ENCODE data around the gene RPL32.

RPL32 gene

DNA sequence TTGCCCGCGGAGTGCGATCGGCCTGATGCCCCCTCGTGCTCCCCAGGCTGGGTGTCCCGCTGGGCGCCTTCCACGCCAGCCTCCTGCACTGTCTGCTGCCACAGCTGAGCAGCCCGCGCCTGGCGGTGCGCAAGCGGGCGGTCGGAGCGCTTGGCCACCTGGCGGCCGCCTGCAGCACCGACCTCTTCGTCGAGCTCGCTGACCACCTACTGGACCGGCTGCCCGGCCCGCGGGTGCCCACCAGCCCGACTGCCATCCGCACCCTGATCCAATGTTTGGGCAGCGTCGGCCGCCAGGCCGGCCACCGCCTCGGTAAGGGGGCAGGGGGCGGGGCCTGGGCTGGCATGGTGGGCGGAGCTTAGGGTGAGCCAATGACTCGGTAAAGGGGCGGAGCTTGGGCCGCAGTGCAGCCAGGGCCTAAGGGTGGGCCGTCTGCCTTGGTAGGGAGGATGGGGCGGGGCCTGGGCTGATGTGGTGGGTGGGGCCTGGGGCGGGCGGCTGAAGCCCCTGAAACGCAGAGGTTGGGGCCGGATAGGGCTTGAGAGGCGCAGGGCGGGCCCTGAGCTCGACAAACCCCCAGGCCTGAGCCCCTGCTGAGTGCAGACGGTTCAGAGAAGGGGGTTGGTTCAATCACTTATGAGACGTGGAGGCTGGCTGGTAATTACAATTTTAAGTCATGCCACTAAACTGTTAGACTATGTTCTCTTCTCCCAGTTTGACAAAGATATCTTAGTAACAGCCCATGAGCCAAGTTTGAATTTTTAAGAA is 31.2 kb downstream of the RPL32 start:
- Histone ChIP-seq H3K4me2 (peak overlapping the region; percentile 78), H4K20me1 (no peaks in the 10 kb centered on the region), H3K27ac (no peak overlapping the region), H3K36me3 (peaks cover 9% of the 10 kb centered on the region; the same call in 1 of the 2 replicates), H3K9me3 (no peaks in the 10 kb centered on the region), H3K27me3 (no peaks in the 10 kb centered on the region), H3K4me3 (peak overlapping the region; percentile 70), H3K4me1 (peaks cover 14% of the 10 kb centered on the region), H3K9ac (peak overlapping the region; percentile 59; the same call in 1 of the 2 replicates)
- TF ChIP-seq Cebpa-rat (IDR thresholded peaks at IDR 0.05), result no peak

DNA sequence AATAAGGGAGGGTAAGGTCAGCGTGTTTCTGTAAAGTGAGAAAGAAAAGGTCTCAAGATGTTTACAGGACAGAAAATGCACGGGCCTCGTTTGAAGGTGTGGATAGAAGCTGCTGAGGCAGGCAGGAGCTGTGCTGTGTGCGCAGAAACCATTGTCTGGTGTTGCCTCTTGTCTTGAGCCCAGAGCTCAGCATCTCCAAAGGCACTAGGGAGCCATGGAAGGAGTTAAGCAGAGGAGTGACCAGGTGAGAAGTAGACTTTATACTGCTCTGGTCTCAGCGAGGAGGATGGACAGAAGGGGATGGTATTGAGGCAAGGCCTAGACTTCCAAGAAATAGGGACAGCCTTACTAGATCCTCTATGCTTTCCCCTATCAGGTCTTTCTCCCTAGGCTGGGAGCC is 31.9 kb downstream of the RPL32 start:
- Histone ChIP-seq H3K4me3 (no peak overlapping the region; the same call in 1 of the 2 replicates), H3K27me3 (no peaks in the 10 kb centered on the region), H3K4me2 (peak overlapping the region; percentile 78), H3K9me3 (no peaks in the 10 kb centered on the region), H3K4me1 (peaks cover 14% of the 10 kb centered on the region), H3K9ac (no peak overlapping the region; the same call in 1 of the 2 replicates), H3K36me3 (peaks cover 9% of the 10 kb centered on the region; the same call in 1 of the 2 replicates), H3K27ac (no peak overlapping the region), H4K20me1 (no peaks in the 10 kb centered on the region)
- no peak for TF ChIP-seq Cebpa-rat (IDR thresholded peaks at IDR 0.05)

DNA sequence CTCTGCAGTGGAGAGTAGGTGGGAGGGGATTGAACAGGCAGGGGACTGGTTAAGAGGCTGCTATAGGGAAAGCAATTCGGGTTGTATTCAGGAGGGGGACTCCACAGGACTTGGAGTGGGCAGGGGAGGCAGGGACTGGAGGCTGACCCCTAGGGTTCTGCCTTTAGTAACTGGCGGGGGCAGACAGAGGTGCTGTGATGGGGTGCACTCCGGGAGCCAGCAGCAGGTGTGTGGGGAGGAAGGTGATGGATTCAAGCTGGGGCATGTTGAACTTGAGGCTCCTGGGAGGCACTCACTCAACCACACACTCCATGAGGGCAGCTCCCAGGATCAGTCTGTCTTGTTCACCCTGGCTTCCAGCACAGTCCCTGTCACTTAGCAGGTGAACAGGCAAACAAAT is 32.4 kb downstream of the RPL32 start:
- H3K27ac ChIP-seq, result no peak overlapping the region

GRCh38 chr3:12808587-12808986 is 32.8 kb downstream of the RPL32 start:
- no peak overlapping the region for H3K4me3 ChIP-seq
- H3K9ac ChIP-seq, result no peak overlapping the region
- no peaks in the 10 kb centered on the region for H4K20me1 ChIP-seq
- peaks cover 14% of the 10 kb centered on the region for H3K4me1 ChIP-seq
- H3K36me3 ChIP-seq, result peaks cover 13% of the 10 kb centered on the region
- no peak overlapping the region for H3K4me2 ChIP-seq
- no peaks in the 10 kb centered on the region for H3K9me3 ChIP-seq
- H3K27ac ChIP-seq, result no peak overlapping the region
- TF ChIP-seq Cebpa-rat (IDR thresholded peaks at IDR 0.05), result no peak
- no peaks in the 10 kb centered on the region for H3K27me3 ChIP-seq

More for the DNA sequence above, 32.4 kb downstream of the RPL32 start:
- Histone ChIP-seq H3K4me1 (peaks cover 14% of the 10 kb centered on the region), H3K9me3 (no peaks in the 10 kb centered on the region), H3K36me3 (peaks cover 9% of the 10 kb centered on the region; the same call in 1 of the 2 replicates), H3K27me3 (no peaks in the 10 kb centered on the region), H4K20me1 (no peaks in the 10 kb centered on the region), H3K9ac (no peak overlapping the region), H3K4me3 (no peak overlapping the region), H3K4me2 (no peak overlapping the region)
- TF ChIP-seq Cebpa-rat (IDR thresholded peaks at IDR 0.05), result no peak

DNA sequence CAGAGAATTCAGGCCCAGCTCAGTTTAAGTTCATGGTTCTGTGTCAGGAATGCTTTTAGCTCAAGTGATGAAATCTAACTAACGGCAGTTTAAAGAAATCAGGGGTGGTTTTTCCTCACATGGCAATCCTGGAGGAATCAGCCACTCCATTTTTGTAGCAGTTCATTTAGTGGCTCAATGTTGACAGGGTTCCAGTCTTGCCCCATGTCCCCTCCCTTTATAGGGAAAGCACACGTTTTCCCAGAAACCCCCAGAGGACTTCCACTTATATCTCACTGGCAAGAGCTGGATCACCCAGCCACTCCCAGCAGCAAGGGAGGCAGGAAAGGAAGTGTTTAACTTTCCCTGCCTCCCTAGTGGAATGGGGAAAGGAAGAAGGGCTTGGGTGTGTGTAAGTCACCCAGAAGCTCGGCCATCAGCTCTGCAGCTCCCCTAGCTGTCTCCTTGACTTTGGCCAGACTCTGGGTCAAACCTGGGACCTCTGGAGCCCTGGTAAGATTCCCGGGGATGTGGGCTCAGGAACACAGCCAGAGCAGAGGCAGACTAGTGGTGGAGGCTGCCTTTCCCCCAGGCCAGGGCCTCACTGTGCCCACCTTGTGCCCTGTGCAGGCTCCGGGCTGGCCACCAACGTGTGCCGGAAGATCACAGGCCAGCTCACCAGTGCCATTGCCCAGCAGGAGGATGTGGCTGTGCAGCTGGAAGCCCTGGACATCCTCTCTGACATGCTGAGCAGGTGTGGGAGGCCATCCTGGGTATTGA is 33.6 kb downstream of the RPL32 start:
- no peaks in the 10 kb centered on the region for H4K20me1 ChIP-seq
- H3K4me1 ChIP-seq, result peaks cover 14% of the 10 kb centered on the region
- H3K4me2 ChIP-seq, result no peak overlapping the region
- peaks cover 18% of the 10 kb centered on the region for H3K36me3 ChIP-seq
- no peak overlapping the region for H3K27ac ChIP-seq
- TF ChIP-seq Cebpa-rat (IDR thresholded peaks at IDR 0.05), result no peak
- no peaks in the 10 kb centered on the region for H3K9me3 ChIP-seq
- no peak overlapping the region for H3K4me3 ChIP-seq
- no peak overlapping the region for H3K9ac ChIP-seq
- H3K27me3 ChIP-seq, result no peaks in the 10 kb centered on the region

GRCh38 chr3:12807066-12807465 is 34.3 kb downstream of the RPL32 start:
- Histone ChIP-seq H3K27ac (no peak overlapping the region), H3K4me1 (peaks cover 14% of the 10 kb centered on the region), H3K9ac (no peak overlapping the region), H3K4me3 (no peak overlapping the region), H3K27me3 (no peaks in the 10 kb centered on the region), H4K20me1 (no peaks in the 10 kb centered on the region), H3K4me2 (no peak overlapping the region), H3K9me3 (no peaks in the 10 kb centered on the region), H3K36me3 (peaks cover 18% of the 10 kb centered on the region)
- no peak for TF ChIP-seq Cebpa-rat (IDR thresholded peaks at IDR 0.05)

DNA sequence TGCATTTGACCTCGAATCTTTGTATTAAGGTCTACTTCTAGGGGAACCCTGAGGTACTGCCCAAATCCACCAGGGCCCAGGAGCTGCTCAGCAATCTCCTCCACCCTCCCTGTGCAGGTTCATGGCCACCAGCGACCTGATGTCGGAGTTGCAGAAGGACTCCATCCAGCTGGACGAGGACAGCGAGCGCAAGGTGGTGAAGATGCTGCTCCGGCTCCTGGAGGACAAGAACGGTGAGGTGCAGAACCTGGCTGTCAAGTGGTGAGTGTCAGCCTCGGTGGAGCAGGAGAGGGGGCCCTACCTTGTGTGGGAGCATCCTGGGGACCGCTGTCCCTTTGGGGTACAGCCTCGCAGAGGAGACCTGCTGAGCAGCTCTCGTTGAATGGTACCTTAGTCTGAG is 38.0 kb downstream of the RPL32 start:
- Histone ChIP-seq H3K4me1 (peaks cover 3% of the 10 kb centered on the region; the same call in 1 of the 2 replicates), H3K27ac (no peak overlapping the region), H3K36me3 (peaks cover 18% of the 10 kb centered on the region), H3K9ac (no peak overlapping the region), H3K27me3 (no peaks in the 10 kb centered on the region), H3K4me3 (no peak overlapping the region), H4K20me1 (0 out of 2 replicates have a peak, but pooled peaks cover 4% of the 10 kb centered on the region), H3K9me3 (no peaks in the 10 kb centered on the region), H3K4me2 (no peak overlapping the region)
- TF ChIP-seq Cebpa-rat (IDR thresholded peaks at IDR 0.05), result no peak

DNA sequence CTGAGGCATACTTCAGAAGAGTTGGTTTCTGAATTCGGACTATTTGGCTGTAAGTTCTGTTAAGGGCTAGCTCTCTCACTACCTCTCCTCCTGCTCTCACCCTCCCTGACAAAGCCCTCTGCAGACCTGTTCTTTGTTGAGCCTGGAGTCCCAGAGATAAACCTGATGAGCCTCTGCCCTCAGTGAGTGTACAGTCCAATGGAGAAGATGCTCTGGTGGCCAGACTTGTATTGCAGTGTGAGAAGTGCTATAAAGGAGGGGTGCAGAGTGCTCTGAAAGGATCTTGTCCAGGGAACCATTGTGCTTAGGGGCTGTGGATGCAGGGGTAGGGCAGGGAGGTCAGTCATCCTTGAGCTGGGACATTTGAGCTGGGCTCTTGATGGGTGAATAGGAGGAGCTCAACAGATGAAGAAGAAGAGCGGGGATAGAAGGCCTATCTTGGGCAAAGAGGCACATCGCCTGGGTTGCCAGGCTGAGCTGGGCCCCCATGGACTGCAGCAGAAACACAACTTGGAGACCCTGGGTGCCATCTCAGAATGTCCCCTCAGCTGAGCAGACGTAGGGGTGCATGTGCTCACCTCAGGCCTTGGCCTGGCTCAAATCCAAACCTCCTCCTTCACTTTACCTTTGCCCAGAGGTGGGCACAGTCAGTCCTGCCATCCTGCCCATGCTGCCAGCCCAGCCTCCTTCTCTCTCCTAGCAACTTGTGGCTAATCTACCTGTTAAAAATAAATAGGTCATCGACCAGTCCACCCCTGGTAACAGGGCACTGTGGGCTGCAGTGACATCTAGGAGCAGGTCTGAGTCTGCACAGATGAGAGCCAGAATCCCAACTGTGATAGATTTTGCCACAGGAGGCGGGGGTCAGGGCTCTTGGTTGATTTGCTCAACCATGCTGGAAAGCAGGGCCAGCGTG is 41.6 kb downstream of the RPL32 start:
- Histone ChIP-seq H3K9me3 (no peaks in the 10 kb centered on the region), H3K36me3 (peaks cover 9% of the 10 kb centered on the region), H3K4me1 (peaks cover 37% of the 10 kb centered on the region), H3K9ac (no peak overlapping the region), H4K20me1 (0 out of 2 replicates have a peak, but pooled peaks cover 8% of the 10 kb centered on the region), H3K4me2 (no peak overlapping the region), H3K4me3 (no peak overlapping the region), H3K27ac (no peak overlapping the region), H3K27me3 (no peaks in the 10 kb centered on the region)
- no peak for TF ChIP-seq Cebpa-rat (IDR thresholded peaks at IDR 0.05)

- Histone ChIP-seq H3K4me2 (no peak overlapping the region), H3K27ac (peak overlapping the region; percentile 6; the same call in 1 of the 2 replicates), H3K9ac (no peak overlapping the region), H3K4me1 (peaks cover 38% of the 10 kb centered on the region), H3K4me3 (no peak overlapping the region), H3K36me3 (peaks cover 6% of the 10 kb centered on the region), H3K27me3 (no peaks in the 10 kb centered on the region), H4K20me1 (0 out of 2 replicates have a peak, but pooled peaks cover 8% of the 10 kb centered on the region), H3K9me3 (no peaks in the 10 kb centered on the region)
- TF ChIP-seq Cebpa-rat (IDR thresholded peaks at IDR 0.05), result no peak
These were observed 42.7 kb downstream of the RPL32 start for GRCh38 chr3:12798559-12799179.
